Measurements from ENCODE around the gene EXOC7.
A peak's percentile ranks its signal among the peaks of the same experiment; 100 is the strongest.

Gene EXOC7

DNA sequence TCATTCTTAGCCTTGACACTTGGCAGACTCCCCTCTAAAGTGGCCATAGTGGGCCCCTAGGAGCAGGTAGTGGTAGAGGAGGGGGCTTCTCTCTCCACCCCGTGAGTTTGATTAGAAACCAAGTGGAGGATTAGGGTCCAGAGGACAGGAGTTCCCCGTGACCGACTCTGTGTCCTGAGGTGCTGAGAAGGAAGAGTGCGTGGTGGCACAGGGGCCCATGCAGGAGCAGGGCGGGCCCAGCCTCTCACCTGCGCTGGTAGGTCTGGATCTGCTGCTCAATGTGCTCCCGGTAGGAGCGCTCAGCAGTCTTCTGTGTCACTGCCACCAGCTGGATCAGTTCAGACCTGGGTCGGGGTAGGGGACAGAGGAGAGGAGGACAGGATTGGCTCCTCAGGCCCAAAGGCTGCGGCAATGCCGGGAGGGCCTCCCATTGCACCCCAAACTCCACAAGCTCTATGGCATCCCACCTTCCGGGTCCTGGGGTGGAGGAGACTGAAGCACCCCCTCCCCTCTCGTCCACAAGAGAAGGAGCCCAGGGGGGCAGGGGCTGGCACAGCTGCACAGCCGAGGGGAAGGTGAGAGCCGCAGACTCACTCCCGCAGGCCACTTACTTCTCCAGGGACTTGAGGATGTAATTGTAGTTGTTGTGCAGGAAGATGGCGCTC is 18.4 kb downstream of the EXOC7 start:
- DNase-seq (ENCODE audit: low spot score) = no peak
- TF ChIP-seq, protein P1, sequence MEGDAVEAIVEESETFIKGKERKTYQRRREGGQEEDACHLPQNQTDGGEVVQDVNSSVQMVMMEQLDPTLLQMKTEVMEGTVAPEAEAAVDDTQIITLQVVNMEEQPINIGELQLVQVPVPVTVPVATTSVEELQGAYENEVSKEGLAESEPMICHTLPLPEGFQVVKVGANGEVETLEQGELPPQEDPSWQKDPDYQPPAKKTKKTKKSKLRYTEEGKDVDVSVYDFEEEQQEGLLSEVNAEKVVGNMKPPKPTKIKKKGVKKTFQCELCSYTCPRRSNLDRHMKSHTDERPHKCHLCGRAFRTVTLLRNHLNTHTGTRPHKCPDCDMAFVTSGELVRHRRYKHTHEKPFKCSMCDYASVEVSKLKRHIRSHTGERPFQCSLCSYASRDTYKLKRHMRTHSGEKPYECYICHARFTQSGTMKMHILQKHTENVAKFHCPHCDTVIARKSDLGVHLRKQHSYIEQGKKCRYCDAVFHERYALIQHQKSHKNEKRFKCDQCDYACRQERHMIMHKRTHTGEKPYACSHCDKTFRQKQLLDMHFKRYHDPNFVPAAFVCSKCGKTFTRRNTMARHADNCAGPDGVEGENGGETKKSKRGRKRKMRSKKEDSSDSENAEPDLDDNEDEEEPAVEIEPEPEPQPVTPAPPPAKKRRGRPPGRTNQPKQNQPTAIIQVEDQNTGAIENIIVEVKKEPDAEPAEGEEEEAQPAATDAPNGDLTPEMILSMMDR (IDR thresholded peaks at IDR 0.05; ENCODE audit: extremely low read depth, missing control alignments) = no peak

DNA sequence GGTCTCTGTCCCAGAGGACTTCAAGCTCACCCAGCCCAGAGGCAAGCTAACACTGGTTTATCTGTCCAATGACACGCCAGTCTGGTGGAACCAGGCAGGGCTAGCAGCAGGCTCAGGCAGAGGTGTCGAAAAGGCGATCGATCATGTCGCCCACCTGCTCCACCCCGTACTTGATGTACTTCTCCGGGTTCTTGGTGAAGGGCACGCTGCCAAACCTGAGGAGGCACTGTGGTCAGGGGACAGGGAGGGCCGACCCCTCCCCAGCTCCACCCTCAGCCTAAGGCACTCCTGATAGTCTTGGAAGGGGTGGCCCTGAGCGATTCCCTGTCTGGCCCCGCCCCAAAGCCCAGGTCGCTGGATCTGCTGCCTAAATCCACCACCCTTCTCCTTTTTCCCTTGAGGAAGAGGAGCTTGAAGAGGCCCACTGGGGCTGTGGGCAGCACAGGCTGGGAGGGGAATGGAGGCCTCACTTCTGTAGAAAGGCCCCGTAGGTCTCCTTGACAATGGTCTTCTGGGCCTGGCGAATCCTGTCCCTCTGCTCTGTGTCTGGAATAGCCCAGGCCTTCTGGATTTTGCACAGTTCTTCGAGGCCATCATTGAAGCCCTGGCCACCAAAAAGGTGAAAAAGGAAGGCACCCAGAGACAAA is 19.9 kb downstream of the EXOC7 start:
- no peak for DNase-seq (ENCODE audit: low spot score)
- TF ChIP-seq, protein P1 (IDR thresholded peaks at IDR 0.05; ENCODE audit: extremely low read depth, missing control alignments) = no peak

DNA sequence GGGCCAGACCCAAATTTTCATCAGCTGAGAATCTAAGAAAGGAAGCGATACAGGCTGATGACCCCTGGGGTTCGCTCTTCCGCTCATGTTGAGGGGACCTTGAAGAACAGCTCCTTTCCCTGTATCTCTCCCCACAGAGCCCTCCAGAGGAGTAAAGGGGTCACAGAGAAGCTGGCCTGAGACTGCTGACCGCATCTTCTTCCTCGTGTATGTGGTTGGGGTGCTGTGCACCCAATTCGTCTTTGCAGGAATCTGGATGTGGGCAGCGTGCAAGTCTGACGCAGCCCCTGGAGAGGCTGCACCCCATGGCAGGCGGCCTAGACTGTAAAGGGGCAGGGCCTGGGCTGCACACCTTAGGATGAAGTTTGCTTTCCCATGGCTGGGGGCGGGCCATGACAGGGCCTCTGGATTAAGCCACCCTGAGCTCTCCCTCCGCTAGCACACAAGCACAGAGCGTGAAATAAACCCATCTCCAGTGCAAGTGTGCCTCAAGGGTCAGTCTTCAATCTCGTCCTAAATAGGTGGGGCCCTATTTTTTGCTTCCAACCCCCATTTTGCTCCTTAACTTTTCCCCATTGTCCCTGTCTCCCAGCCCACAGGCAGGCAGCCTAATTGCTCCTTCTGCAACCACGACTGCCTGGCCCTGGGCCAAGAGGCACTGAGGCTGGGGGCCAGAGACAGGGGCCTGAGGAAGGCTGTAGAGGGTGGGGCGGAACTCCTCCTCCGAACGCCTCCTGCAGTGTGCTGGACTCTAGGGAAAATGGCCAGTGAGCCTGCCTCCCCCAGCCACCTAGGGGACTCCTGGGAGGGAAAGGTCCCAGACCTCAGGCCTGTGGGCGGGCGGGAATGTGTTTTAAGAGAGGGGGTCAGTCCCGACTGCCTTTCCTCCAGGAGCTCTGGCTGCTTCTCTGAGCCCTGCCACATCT is 21.0 kb downstream of the EXOC7 start:
- DNase-seq (ENCODE audit: low spot score) = no peak

DNA sequence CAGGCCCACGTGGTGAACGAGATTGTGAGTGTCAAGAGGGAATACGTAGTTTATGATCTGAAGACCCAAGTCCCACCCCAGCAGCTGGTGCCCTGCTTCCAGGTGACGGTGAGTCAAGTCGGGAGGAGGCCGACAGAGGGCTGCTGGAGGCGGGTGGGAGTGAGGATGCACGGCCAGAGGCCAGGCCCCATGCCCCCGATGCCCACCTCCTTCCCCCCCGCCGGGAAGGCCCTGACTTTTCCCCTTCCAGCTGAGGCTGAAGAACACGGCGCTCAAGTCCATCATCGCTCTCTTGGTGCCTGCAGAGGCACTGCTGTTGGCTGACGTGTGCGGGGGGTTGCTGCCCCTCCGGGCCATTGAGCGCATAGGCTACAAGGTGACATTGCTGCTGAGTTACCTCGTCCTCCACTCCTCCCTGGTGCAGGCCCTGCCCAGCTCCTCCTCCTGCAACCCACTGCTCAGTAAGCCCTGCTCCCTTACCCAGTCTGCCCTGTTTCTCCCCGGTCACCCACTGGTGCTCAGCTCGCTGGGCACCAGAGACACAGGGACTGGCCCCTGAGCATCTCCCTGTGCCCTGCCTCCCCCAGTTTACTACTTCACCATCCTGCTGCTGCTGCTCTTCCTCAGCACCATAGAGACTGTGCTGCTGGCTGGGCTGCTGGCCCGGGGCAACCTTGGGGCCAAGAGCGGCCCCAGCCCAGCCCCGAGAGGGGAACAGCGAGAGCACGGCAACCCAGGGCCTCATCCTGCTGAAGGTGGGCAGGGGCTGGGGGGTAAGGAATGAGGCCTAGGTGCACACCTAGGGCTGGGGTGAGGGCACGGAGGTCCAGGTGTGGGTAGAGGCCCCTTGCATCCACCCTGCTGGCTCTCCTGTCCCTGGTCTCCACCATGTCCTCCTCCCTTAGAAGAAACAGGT is 22.0 kb downstream of the EXOC7 start:
- TF ChIP-seq, protein P1 (IDR thresholded peaks at IDR 0.05; ENCODE audit: extremely low read depth, missing control alignments) = no peak
- no peak for DNase-seq (ENCODE audit: low spot score)

More for the DNA sequence above, 21.0 kb downstream of the EXOC7 start:
- TF ChIP-seq, protein P1 (IDR thresholded peaks at IDR 0.05; ENCODE audit: extremely low read depth, missing control alignments) = no peak

DNA sequence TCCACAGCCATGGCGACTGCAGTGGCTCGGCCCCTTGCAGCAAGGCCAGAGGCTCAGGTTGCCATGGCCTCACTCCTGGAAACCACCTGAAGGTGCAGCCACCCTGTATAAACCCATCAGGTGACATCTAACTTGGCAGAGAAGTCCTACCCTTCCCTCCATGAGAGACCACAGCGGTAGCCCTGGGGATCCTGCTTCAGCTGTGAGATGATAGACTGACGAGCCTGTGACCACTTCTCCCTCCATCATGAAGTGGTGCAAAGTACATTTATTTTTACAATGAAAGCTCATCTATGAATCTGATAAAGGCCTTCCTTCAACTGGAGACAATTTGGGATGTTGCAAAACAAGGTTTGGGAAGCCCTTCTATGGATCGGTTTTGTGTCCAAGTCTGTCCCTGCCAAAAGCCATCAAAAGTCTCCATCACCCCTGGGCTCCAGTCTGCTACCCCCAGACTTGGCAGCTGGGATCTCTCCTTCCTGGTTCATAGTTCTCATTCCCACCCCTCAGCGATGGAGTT is 22.8 kb downstream of the EXOC7 start:
- TF ChIP-seq, protein P1 (IDR thresholded peaks at IDR 0.05; ENCODE audit: extremely low read depth, missing control alignments) = no peak
- no peak for DNase-seq (ENCODE audit: low spot score)

DNA sequence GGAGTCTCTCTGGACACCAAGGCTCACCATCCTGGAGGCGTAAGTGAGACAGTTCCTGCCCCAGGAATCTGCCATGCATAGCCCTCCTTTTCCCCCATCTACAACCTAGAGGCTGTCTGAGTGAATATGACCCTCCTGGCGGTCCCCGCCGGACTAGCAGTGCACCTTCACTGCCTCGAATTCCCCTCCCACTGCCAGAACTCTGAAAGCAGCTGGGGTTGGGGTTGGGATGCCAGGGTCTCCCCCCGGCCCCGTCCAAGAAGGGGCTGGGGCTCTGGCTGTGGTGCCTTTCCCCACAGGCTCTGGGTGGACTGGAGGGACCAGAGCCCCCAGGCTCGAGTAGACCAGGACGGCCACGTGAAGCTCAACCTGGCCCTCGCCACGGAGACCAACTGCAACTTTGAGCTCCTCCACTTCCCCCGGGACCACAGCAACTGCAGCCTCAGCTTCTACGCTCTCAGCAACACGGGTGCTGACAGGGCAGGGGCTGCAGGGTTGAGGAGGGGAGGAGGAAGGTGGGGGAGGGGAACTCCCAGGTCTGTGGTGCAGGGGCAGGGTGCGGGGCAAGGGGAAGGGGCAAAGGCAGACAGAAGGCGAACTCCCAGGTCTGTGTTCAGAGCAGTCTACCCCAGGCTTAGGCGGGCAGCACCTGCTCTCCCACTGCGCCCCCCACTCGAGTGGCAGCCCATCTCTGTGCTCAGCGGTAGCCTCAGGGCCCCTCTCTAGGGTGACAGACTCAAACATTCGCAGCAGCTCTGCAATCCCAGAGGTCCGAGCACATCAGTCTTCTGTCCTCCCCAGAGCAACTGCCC is 23.4 kb downstream of the EXOC7 start:
- TF ChIP-seq, protein P1 (IDR thresholded peaks at IDR 0.05; ENCODE audit: extremely low read depth, missing control alignments) = no peak
- peak; percentile 45 for DNase-seq (ENCODE audit: low spot score)

Measured in GM20000 (cell line).